ENCODE results near the gene MYL3. TPM values are rescaled to one million over a fixed set of nuclear protein-coding genes. Genes with fewer than 3 reads are reported as not detected.

Gene MYL3
- polyA plus RNA-seq, 4 donors, result 21.8 to 29.0 (median 23.6) TPM

GRCh38 chr3:46866032-46866595 is 2.9 kb upstream of the MYL3 start:
- no peak for DNase-seq (ENCODE audit: low read depth in 4 of 4, low spot score in 3 of 4)

- DNase-seq (ENCODE audit: low read depth in 4 of 4, low spot score in 3 of 4), result no peak
These were observed 2.3 kb upstream of the MYL3 start for GRCh38 chr3:46865546-46865945.

GRCh38 chr3:46865031-46865507 is 1.8 kb upstream of the MYL3 start:
- DNase-seq (ENCODE audit: low read depth in 4 of 4, low spot score in 3 of 4), result no peak

GRCh38 chr3:46864061-46864881 is 1.0 kb upstream of the MYL3 start:
- no peak for DNase-seq (ENCODE audit: low read depth in 4 of 4, low spot score in 3 of 4)

GRCh38 chr3:46862369-46863025 is 747 bp downstream of the MYL3 start:
- no peak for DNase-seq (ENCODE audit: low read depth in 4 of 4, low spot score in 3 of 4)

GRCh38 chr3:46861605-46862368 is 1.5 kb downstream of the MYL3 start:
- DNase-seq (ENCODE audit: low read depth in 4 of 4, low spot score in 3 of 4), result no peak

GRCh38 chr3:46860810-46861604 is 2.2 kb downstream of the MYL3 start:
- no peak for DNase-seq (ENCODE audit: low read depth in 4 of 4, low spot score in 3 of 4)

GRCh38 chr3:46860017-46860809 is 3.0 kb downstream of the MYL3 start:
- DNase-seq (ENCODE audit: low read depth in 4 of 4, low spot score in 3 of 4), result no peak

- DNase-seq (ENCODE audit: low read depth in 4 of 4, low spot score in 3 of 4), result no peak
These were observed 4.1 kb downstream of the MYL3 start for GRCh38 chr3:46859001-46859710.

GRCh38 chr3:46858456-46858855 is 4.8 kb downstream of the MYL3 start:
- DNase-seq (ENCODE audit: low read depth in 4 of 4, low spot score in 3 of 4), result no peak

- no peak for DNase-seq (ENCODE audit: low read depth in 4 of 4, low spot score in 3 of 4)
These were observed 5.5 kb downstream of the MYL3 start for GRCh38 chr3:46857485-46858341.

- DNase-seq (ENCODE audit: low read depth in 4 of 4, low spot score in 3 of 4), result no peak
These were observed 6.4 kb downstream of the MYL3 start for GRCh38 chr3:46856576-46857471.

GRCh38 chr3:46854555-46854991 is 8.7 kb downstream of the MYL3 start:
- no peak for DNase-seq (ENCODE audit: low read depth in 4 of 4, low spot score in 3 of 4)

- DNase-seq (ENCODE audit: low read depth in 4 of 4, low spot score in 3 of 4), result no peak
These were observed 9.5 kb downstream of the MYL3 start for GRCh38 chr3:46853441-46854415.

- no peak for DNase-seq (ENCODE audit: low read depth in 4 of 4, low spot score in 3 of 4)
These were observed 10.3 kb downstream of the MYL3 start for GRCh38 chr3:46852839-46853355.
